Measurements from ENCODE around the gene GRIK5.

Gene GRIK5

DNA sequence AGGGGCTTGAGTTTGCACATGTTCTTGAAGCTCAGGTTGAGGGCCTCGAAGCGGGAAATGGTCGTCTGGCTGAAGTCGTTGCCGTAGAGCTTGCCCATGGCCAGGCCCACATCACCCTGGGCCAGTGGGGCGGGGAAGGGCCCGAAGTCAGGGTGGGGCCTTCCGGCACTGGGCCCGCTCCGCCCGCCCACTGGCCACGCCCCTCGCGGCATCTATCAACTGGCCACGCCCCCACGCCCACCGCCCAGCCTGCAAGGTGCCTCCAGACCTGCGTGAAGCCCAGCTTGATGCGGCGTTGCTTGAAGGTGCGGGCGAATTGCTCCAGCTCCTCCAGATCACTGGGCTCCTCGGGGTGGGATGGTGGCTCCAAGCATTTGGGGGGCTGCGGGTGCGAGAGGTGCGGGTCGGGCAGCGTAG is 25.8 kb upstream of the GRIK5 start:
- DNase-seq (ENCODE audit: low read depth in 2 of 2): no peak

DNA sequence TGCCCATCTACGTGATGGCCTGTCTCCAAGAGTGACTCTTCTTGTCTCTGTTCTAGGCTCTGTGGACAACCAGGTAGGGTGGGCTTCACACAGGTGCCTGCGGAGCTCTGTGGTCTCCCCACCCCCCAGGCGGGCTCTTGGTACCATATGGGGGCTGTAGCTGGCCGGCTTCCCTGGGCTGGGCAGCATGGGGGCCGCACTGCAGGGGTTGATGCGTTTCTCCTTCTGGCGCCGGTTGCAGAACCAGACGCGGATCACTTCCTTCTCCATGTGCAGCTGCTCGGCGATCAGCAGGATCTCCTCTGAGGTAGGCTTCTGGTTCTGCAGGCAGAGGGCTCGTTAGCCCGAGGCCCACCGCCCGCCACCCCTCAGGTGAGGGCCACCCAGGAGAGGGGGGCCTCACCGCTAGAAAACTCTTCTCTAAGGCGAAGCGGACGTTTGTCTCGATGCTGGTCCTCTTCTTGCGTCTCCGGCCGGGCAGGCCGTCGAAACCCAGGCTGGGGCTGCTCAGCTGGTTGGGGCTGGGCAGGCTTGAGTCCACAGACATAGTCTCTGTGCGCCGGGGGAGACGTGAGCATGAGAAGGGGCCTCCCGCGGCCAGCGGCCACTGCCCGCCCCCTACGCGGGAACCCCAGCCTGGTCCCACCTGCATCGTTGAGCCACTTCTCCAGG is 25.3 kb upstream of the GRIK5 start:
- DNase-seq (ENCODE audit: low read depth in 2 of 2): no peak

GRCh38 chr19:42093926-42094325 is 23.9 kb upstream of the GRIK5 start:
- DNase-seq (ENCODE audit: low read depth in 2 of 2): no peak

DNA sequence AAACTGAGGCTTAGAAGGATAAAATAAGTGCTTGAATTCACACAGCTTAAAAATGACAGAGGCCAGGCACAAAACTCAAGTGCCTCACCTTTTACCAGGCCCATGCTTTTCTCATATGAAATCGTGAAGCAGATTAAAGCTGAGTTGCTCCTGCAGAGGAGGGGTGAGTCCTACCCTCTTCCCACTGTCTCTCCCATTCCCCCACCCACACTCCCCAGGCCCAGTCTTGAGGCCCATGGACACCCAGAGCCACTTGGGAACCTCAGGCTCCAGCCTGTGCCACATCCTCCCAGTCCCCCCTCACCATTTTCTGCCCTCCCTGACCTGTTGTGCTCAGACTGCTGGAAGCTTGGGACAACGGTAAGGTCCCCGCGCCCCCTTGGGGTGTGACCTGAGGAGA is 23.5 kb upstream of the GRIK5 start:
- DNase-seq (ENCODE audit: low read depth in 2 of 2): no peak

DNA sequence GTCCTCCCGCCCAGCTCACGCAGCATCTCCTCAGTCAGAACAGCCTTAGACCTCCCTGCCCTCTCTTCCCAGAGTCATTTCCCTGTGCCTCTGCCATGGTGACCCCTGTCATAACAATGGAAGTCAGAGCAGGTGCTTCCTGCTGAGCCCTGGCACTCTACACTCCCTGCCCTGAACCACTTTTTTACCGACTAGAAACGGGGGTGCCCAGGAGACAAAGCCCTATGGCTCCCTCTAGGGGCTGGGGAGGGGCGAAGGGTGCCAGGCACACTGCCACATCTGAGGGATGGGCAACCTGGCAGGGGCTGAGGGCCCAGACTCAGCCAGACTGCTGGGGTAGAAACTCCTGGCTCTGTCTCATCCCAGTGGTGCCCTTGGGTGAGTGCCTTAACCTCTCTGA is 22.3 kb upstream of the GRIK5 start:
- no peak for DNase-seq (ENCODE audit: low read depth in 2 of 2)

DNA sequence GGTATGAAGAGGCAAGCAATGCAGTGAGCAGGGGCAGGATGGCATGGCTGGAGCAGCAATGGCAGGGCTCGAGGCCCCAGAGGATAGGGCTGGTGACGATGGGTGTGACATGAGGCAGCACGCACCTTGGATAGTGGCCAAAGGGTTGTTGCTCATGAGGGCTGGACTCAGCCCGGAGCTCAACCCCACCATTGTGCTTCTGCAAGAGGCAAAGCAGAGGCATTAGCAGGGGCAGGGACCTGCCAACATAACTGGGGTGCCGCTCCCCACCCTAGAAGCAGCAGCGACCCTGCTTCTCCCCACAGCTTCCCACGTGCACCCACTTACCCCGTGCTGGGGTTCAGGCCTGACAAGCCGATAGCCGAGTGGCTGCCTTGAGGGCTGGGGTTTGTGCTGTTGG is 21.7 kb upstream of the GRIK5 start:
- DNase-seq (ENCODE audit: low read depth in 2 of 2): no peak

- no peak for DNase-seq (ENCODE audit: low read depth in 2 of 2)
Measured at GRCh38 chr19:42091300-42091699, 21.3 kb upstream of the GRIK5 start.

DNA sequence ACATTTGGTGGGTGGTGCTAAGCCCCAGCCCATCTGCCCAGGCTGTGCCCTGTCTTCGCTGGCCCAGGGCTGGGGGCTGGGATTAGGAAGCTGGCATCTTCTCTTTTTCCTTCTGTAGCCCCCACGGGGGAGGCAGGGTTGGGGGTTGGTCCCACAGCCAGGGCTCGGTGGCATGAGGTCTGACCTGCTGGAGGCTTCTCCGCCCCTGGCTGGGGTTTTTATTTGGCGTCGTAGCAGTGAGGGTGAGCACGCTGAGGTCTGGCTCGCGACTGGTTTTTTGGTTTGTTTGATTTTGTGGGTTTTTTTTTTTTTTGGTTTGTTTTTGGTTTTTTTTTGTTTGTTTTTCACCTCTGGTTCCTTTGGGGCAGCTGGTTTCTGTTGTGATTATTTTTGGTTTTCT is 20.7 kb upstream of the GRIK5 start:
- DNase-seq (ENCODE audit: low read depth in 2 of 2): no peak

DNA sequence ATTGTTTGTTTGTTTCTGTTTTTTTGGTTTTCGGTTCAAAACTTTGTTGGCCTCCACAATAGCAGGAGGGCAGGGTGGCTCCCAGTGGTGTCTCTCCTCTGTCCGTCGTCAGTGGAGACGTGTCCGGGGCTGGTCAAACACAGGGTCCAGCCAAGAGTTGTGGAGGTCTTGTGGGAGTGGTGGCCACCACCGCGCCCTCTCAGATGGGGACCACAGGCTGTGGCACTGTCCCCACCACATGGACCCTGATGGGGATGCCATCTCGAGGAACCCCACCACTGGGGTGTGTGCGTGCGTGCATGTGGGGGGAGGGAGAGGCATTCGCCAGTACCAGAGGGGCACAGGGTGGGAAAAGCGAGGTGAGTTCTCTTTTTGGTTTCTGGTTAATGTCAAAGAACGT is 19.8 kb upstream of the GRIK5 start:
- no peak for DNase-seq (ENCODE audit: low read depth in 2 of 2)

- DNase-seq (ENCODE audit: low read depth in 2 of 2): no peak
Measured at GRCh38 chr19:42089191-42089750, 19.3 kb upstream of the GRIK5 start.

- peak; percentile 42 to 44 for DNase-seq (ENCODE audit: low read depth in 2 of 2)
Measured at GRCh38 chr19:42088471-42089190, 18.6 kb upstream of the GRIK5 start.

GRCh38 chr19:42086770-42087550 is 17.0 kb upstream of the GRIK5 start:
- no peak for DNase-seq (ENCODE audit: low read depth in 2 of 2)

GRCh38 chr19:42086188-42086736 is 16.3 kb upstream of the GRIK5 start:
- no peak for DNase-seq (ENCODE audit: low read depth in 2 of 2)

- DNase-seq (ENCODE audit: low read depth in 2 of 2): no peak
Measured at GRCh38 chr19:42083537-42083936, 13.5 kb upstream of the GRIK5 start.

GRCh38 chr19:42081584-42082203 is 11.7 kb upstream of the GRIK5 start:
- DNase-seq (ENCODE audit: low read depth in 2 of 2): no peak

DNA sequence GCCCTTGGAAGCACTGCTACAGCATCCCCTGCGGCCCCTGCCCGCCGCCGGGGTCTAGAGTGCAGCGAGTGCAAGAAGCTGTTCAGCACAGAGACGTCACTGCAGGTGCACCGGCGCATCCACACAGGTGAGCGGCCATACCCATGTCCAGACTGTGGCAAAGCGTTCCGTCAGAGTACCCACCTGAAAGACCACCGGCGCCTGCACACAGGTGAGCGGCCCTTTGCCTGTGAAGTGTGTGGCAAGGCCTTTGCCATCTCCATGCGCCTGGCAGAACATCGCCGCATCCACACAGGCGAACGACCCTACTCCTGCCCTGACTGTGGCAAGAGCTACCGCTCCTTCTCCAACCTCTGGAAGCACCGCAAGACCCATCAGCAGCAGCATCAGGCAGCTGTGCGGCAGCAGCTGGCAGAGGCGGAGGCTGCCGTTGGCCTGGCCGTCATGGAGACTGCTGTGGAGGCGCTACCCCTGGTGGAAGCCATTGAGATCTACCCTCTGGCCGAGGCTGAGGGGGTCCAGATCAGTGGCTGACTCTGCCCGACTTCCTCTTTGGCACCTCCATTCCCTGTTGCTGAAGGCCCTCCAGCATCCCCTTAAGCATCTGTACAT is 10.9 kb upstream of the GRIK5 start:
- no peak for DNase-seq (ENCODE audit: low read depth in 2 of 2)

DNA sequence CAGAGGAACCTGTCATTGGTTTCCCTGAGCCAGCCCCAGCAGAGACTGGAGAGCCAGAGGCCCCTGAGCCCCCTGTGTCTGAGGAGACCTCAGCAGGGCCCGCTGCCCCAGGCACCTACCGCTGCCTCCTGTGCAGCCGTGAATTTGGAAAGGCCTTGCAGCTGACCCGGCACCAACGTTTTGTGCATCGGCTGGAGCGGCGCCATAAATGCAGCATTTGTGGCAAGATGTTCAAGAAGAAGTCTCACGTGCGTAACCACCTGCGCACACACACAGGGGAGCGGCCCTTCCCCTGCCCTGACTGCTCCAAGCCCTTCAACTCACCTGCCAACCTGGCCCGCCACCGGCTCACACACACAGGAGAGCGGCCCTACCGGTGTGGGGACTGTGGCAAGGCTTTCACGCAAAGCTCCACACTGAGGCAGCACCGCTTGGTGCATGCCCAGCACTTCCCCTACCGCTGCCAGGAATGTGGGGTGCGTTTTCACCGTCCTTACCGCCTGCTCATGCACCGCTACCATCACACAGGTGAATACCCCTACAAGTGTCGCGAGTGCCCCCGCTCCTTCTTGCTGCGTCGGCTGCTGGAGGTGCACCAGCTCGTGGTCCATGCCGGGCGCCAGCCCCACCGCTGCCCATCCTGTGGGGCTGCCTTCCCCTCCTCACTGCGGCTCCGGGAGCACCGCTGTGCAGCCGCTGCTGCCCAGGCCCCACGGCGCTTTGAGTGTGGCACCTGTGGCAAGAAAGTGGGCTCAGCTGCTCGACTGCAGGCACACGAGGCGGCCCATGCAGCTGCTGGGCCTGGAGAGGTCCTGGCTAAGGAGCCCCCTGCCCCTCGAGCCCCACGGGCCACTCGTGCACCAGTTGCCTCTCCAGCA is 10.1 kb upstream of the GRIK5 start:
- no peak for DNase-seq (ENCODE audit: low read depth in 2 of 2)

DNA sequence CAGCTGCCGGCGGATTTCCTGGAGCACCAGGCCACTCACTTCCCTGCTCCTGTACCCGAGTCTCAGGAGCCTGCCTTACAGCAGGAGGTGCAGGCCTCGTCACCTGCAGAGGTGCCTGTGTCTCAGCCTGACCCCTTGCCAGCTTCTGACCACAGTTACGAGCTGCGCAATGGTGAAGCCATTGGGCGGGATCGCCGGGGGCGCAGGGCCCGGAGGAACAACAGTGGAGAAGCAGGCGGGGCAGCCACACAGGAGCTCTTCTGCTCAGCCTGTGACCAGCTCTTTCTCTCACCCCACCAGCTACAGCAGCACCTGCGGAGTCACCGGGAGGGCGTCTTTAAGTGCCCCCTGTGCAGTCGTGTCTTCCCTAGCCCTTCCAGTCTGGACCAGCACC is 9.3 kb upstream of the GRIK5 start:
- no peak for DNase-seq (ENCODE audit: low read depth in 2 of 2)

DNA sequence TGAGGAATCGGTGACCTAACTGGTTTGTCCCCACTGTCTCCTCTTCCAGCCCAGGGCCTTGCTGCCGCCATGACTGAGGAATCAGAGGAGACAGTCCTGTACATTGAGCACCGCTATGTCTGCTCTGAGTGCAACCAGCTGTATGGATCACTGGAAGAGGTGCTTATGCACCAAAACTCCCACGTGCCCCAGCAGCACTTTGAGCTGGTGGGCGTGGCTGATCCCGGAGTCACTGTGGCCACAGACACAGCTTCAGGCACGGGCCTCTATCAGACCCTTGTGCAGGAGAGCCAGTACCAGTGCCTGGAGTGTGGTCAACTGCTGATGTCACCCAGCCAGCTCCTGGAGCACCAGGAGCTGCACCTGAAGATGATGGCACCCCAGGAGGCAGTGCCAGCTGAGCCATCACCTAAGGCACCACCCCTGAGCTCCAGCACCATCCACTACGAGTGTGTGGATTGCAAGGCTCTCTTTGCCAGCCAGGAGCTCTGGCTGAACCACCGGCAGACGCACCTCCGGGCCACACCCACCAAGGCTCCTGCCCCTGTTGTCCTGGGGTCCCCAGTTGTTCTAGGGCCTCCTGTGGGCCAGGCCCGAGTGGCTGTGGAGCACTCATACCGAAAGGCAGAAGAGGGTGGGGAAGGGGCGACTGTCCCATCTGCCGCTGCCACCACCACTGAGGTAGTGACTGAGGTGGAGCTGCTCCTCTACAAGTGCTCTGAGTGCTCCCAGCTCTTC is 8.7 kb upstream of the GRIK5 start:
- DNase-seq (ENCODE audit: low read depth in 2 of 2): no peak

GRCh38 chr19:42078058-42078457 is 8.1 kb upstream of the GRIK5 start:
- DNase-seq (ENCODE audit: low read depth in 2 of 2): no peak
